IMR-90 (cell line): ENCODE results near the gene SLIT1. TPM values are rescaled to one million over a fixed set of nuclear protein-coding genes. Genes with fewer than 3 reads are reported as not detected.

Source experiments
- ATAC-seq: fragments of 200-7000 bp; cut with Tn5 transposase; 2 replicates; pipeline ENCODE4 v1.9.1; 2020; ENCODE audit warnings: low read depth, mild to moderate bottlenecking, moderate library complexity
- BruUV-seq: library from RNA; stranded (reverse); fragments of 400-500 nt; replicated peaks from 2 replicates; lab custom pipeline; 2021; lab: Mats Ljungman, UMichigan
- CTCF ChIA-PET: fragments of 300-600 bp; formaldehyde crosslinking; extraction: SDS; loops from one replicate; lab custom pipeline; 2021; ENCODE audit warnings: antibody characterized with exemption; lab: Yijun Ruan, JAX
- POLR2A ChIA-PET: fragments of 300-600 bp; sonication (Branson Sonifier 250); formaldehyde crosslinking; loops from one replicate; lab custom pipeline; 2022; ENCODE audit warnings: antibody characterized with exemption; ENCODE audit not compliant: unreplicated experiment; lab: Charles Lee
- DNase-seq: peaks from one replicate; pipeline ENCODE4 v3.0.0; 2013
- H2AFZ ChIP-seq: replicated peaks from 2 replicates; pipeline ENCODE3; 2013; ENCODE audit warnings: low read length, mild to moderate bottlenecking; ENCODE audit not compliant: poor library complexity
- H2AK5ac ChIP-seq: 2 replicates; pipeline ENCODE4 v1.6.1; 2013; ENCODE audit warnings: low read depth, low read length, inconsistent platforms
- H2AK9ac ChIP-seq: replicated peaks from 2 replicates; pipeline ENCODE3; 2013; ENCODE audit warnings: mild to moderate bottlenecking, low read depth, low read length, moderate library complexity; ENCODE audit not compliant: poor library complexity
- H2BK120ac ChIP-seq: 2 replicates; pipeline ENCODE4 v1.6.1; 2013; ENCODE audit warnings: low read depth, low read length, inconsistent platforms
- H2BK15ac ChIP-seq: 3 replicates; pipeline ENCODE4 v1.6.1; 2013; ENCODE audit warnings: low read depth, low read length, inconsistent platforms
- H2BK20ac ChIP-seq: 2 replicates; pipeline ENCODE4 v1.6.1; 2013; ENCODE audit warnings: low read depth, mild to moderate bottlenecking, inconsistent platforms, low read length, moderate library complexity
- H2BK5ac ChIP-seq: 2 replicates; pipeline ENCODE4 v1.6.1; 2013; ENCODE audit warnings: mild to moderate bottlenecking, low read depth, low read length, inconsistent platforms; ENCODE audit not compliant: poor library complexity, severe bottlenecking
- H3K14ac ChIP-seq: replicated peaks from 2 replicates; pipeline ENCODE4 v1.6.1; 2013; ENCODE audit warnings: low read depth, low read length, inconsistent platforms
- H3K18ac ChIP-seq: 2 replicates; pipeline ENCODE4 v1.6.1; 2013; ENCODE audit warnings: low read depth, low read length, control low read depth
- H3K23ac ChIP-seq: 2 replicates; pipeline ENCODE4 v1.6.1; 2013; ENCODE audit warnings: low read depth, low read length, inconsistent platforms
- H3K27ac ChIP-seq: 2 replicates; pipeline ENCODE4 v1.5.1; 2013; ENCODE audit warnings: mild to moderate bottlenecking, control low read depth, low read length; ENCODE audit not compliant: insufficient read depth
- H3K27me3 ChIP-seq: 2 replicates; pipeline ENCODE4 v1.6.1; 2013; ENCODE audit warnings: low read length; ENCODE audit not compliant: control insufficient read depth, insufficient read depth
- H3K36me3 ChIP-seq: 2 replicates; pipeline ENCODE4 v1.6.1; 2013; ENCODE audit warnings: low read length, mixed read lengths; ENCODE audit not compliant: control insufficient read depth, insufficient read depth
- H3K4ac ChIP-seq: 2 replicates; pipeline ENCODE4 v1.6.1; 2013; ENCODE audit warnings: low read depth, low read length, inconsistent platforms
- H3K4me1 ChIP-seq: 2 replicates; pipeline ENCODE4 v1.6.1; 2013; ENCODE audit warnings: low read length, mixed read lengths; ENCODE audit not compliant: control insufficient read depth, insufficient read depth
- H3K4me2 ChIP-seq: 2 replicates; pipeline ENCODE4 v1.6.1; 2013; ENCODE audit warnings: low read depth, mild to moderate bottlenecking, control low read depth, low read length, moderate library complexity
- H3K4me3 ChIP-seq: 2 replicates; pipeline ENCODE4 v1.5.1; 2013; ENCODE audit warnings: low read depth, mild to moderate bottlenecking, control low read depth, low read length, moderate library complexity; ENCODE audit not compliant: insufficient read depth
- H3K56ac ChIP-seq: 2 replicates; pipeline ENCODE4 v1.6.1; 2013; ENCODE audit warnings: low read length, inconsistent platforms; ENCODE audit not compliant: insufficient read depth; ENCODE audit errors: extremely low read depth
- H3K79me1 ChIP-seq, 2 experiments: 2 replicates each; pipeline ENCODE4 v1.6.1; 2013; ENCODE audit warnings: low read length in 2 of 2, inconsistent platforms in 1 of 2, low read depth in 1 of 2
- H3K9ac ChIP-seq: 2 replicates; pipeline ENCODE4 v1.6.1; 2013; ENCODE audit warnings: low read depth, low read length, control low read depth
- H3K9me1 ChIP-seq: 2 replicates; pipeline ENCODE4 v1.6.1; 2013; ENCODE audit warnings: low read length, inconsistent platforms; ENCODE audit not compliant: insufficient read depth
- H3K9me3 ChIP-seq: 2 replicates; pipeline ENCODE4 v1.6.1; 2013; ENCODE audit warnings: low read length; ENCODE audit not compliant: control insufficient read depth, insufficient read depth
- H4K20me1 ChIP-seq: 2 replicates; pipeline ENCODE4 v1.6.1; 2013; ENCODE audit warnings: low read length, inconsistent platforms; ENCODE audit not compliant: insufficient read depth
- H4K5ac ChIP-seq: 2 replicates; pipeline ENCODE4 v1.6.1; 2013; ENCODE audit warnings: mild to moderate bottlenecking, low read depth, low read length, control low read depth
- H4K8ac ChIP-seq, 2 experiments: 2 replicates each; pipeline ENCODE4 v1.6.1; 2013; ENCODE audit warnings: low read depth in 2 of 2, low read length in 2 of 2, control low read depth in 1 of 2, inconsistent platforms in 1 of 2
- H4K91ac ChIP-seq: 2 replicates; pipeline ENCODE4 v1.6.1; 2013; ENCODE audit warnings: low read depth, low read length, inconsistent platforms; ENCODE audit not compliant: insufficient read depth
- BHLHE40 ChIP-seq: fragments of 150-350 bp; IDR thresholded peaks from 2 replicates; pipeline ENCODE4 v1.6.1; 2016; ENCODE audit warnings: mild to moderate bottlenecking, low read depth, low read length
- CEBPB ChIP-seq: IDR thresholded peaks from 2 replicates; pipeline ENCODE4 v1.6.1; 2012; ENCODE audit warnings: low read depth, low read length, improper control_type of control experiment
- CHD1 ChIP-seq: IDR thresholded peaks from 2 replicates; pipeline ENCODE4 v1.6.1; 2012; ENCODE audit warnings: low read depth, low read length, improper control_type of control experiment
- MAFK ChIP-seq: IDR thresholded peaks from 2 replicates; pipeline ENCODE4 v1.6.1; 2012; ENCODE audit warnings: low read depth, low read length, improper control_type of control experiment
- MAZ ChIP-seq: IDR thresholded peaks from 2 replicates; pipeline ENCODE4 v1.6.1; 2012; ENCODE audit warnings: low read depth, mild to moderate bottlenecking, low read length, improper control_type of control experiment, moderate library complexity, borderline replicate concordance
- NFE2L2 ChIP-seq: fragments of 150-350 bp; IDR thresholded peaks from 2 replicates; pipeline ENCODE4 v1.6.1; 2016; ENCODE audit warnings: low read depth, mild to moderate bottlenecking, low read length
- POLR2A ChIP-seq: IDR thresholded peaks from 2 replicates; pipeline ENCODE4 v1.6.1; 2012; ENCODE audit warnings: mild to moderate bottlenecking, low read depth, low read length
- RAD21 ChIP-seq: IDR thresholded peaks from 2 replicates; pipeline ENCODE4 v1.6.1; 2012; ENCODE audit warnings: low read length, improper control_type of control experiment
- RCOR1 ChIP-seq: IDR thresholded peaks from 2 replicates; pipeline ENCODE4 v1.6.1; 2012; ENCODE audit warnings: mild to moderate bottlenecking, low read length, improper control_type of control experiment; ENCODE audit not compliant: insufficient replicate concordance
- WGBS, 2 experiments: methylation state at CpG; one replicate each; pipeline versions ENCODE4 v1.1.5 to v1.1.7; 2013; ENCODE audit warnings: missing lambda C conversion rate in 2 of 2; ENCODE audit not compliant: insufficient read length in 1 of 2; ENCODE audit errors: extremely low coverage in 2 of 2; 5-methylcytosine and 5-hydroxymethylcytosine counted together
- dilution Hi-C: fragments of 300-500 bp; cut with HindIII; formaldehyde crosslinking; loops from one replicate; pipeline ENCODE4 v1.14.3; 2018; ENCODE audit warnings: low sequenced_read_pairs; ENCODE audit not compliant: unreplicated experiment
- in situ Hi-C: fragments of 300-500 bp; cut with MboI; formaldehyde crosslinking; loops from 3 replicates; pipeline ENCODE4 v1.14.3; 2019; ENCODE audit warnings: low sequenced_read_pairs, inconsistent platforms, mixed read lengths
- intact Hi-C: fragments of 100-400 bp; cut with micrococcal nuclease; formaldehyde crosslinking; loops from 2 replicates; pipeline ENCODE4 v1.10.0; 2022
- polyA plus RNA-seq, 3 experiments: library from polyadenylated mRNA; depleted of rRNA; stranded (reverse); fragments of >200 nt; gene quantifications; 2 replicates each; pipeline ENCODE4 v1.2.3, GENCODE V29; 2012; ENCODE audit warnings: low replicate concordance in 1 of 3
- total RNA-seq: library from RNA; depleted of rRNA; stranded (reverse); fragments of >200 nt; gene quantifications from 2 replicates; pipeline ENCODE4 v1.2.3, GENCODE V29; 2012
- TF ChIP-seq, protein P1 (sequence below): fragments of 150-350 bp; IDR thresholded peaks from 2 replicates; pipeline ENCODE4 v1.6.1; 2017; ENCODE audit warnings: mild to moderate bottlenecking, antibody characterized with exemption, low read length, low read depth
- TF ChIP-seq, protein P2 (sequence below): fragments of 150-350 bp; IDR thresholded peaks from 2 replicates; pipeline ENCODE4 v1.6.1; 2016; ENCODE audit warnings: low read depth, mild to moderate bottlenecking, low read length, moderate library complexity, borderline replicate concordance
- TF ChIP-seq, protein P3 (sequence below): conservative IDR thresholded peaks from 2 replicates; pipeline ENCODE4 v1.5.1; 2012; ENCODE audit warnings: mild to moderate bottlenecking, low read depth, low read length, improper control_type of control experiment

The SLIT1 gene
- total and polyA plus RNA-seq, 2 of the 4 experiments (the other 2 are of a cell fraction) = under 0.01 TPM

DNA sequence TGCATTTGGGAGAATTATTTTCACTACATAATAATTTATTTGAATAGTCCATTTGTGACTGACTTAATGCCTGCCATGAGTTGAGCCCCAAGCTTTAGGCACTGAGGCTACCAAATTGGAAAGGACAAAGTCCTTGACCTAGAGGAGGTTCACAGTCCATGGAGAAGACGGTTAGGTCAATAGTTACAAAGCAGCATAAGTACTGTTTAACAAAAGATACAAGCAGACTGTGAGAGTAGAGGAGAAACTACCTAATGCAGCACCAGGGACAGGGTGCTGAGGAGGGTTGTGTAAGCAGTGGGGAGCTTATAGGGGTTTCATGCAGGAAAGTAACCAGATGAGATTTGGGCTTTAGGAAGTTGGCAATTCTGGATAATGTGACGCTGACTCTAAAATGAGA lies 214.4 kb downstream of the SLIT1 start (continued):
- no peak for TF ChIP-seq MAZ

DNA sequence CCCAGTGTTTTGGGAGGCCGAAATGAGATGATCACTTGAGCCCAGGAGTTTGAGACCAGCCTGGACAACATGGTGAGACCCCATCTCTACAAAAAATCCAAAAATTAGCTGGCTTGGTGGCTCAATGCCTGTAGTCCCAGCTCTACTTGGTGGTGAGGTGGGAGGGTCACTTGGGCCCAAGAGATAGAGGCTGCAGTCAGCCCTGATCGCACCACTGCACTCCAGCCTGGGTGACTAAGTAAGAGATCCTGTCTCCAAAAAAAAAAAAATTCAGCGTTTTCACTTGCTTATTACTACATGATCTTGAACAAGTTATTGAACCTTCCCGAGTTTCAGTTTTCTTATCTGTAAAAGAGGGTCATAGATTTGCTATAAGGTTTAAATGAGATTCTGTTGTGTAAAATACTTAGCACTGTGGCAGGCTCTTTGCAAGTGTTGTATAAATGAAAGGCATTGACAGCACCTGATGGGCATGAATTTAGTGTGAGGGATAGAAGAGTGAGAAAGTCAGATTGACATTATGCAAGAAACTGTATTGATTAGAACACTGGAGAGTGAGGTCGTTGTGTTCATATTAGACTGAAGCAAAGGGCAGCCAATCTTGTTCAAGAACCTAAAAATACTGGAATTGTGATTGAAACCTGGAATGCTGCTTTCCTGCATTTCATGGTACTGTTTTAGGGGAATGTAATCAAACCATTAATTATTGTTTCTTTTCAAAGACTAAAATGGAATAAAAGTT lies 216.9 kb downstream of the SLIT1 start:
- peak overlapping the region; percentile 43; the same call in 1 of the 2 replicates for H3K4ac ChIP-seq
- H3K27me3 ChIP-seq = no peaks in the 10 kb centered on the region
- peaks cover 2% of the 10 kb centered on the region; the same call in 1 of the 2 replicates for H3K4me1 ChIP-seq
- intact Hi-C loops = no loop called here
- H3K27ac ChIP-seq = no peak overlapping the region
- no peak overlapping the region for H2AK5ac ChIP-seq
- peaks cover 7% of the 10 kb centered on the region for H3K9me1 ChIP-seq
- H2AK9ac ChIP-seq = no peak overlapping the region
- CTCF ChIA-PET = interaction anchor here (0.6 kb wide), 1 partner anchor 11 kb away, joined by 4 read pairs; no protein-coding TSS in a partner anchor
- no peaks in the 10 kb centered on the region for H3K36me3 ChIP-seq
- dilution Hi-C loops = no loop called here
- H2BK120ac ChIP-seq = no peak overlapping the region; the same call in 1 of the 2 replicates
- WGBS, 2 experiments = 100% methylated on average over 1 of the region's 5 CpGs; no CpG with 5 or more reads in 1 of the 2 experiments
- H3K14ac ChIP-seq = no peak overlapping the region
- no peaks in the 10 kb centered on the region for H3K9me3 ChIP-seq
- no peak overlapping the region for H2BK5ac ChIP-seq
- BruUV-seq = no TSS peak
- ATAC-seq (no peak), DNase-seq (no peak)
- peak overlapping the region; percentile 29; the same call in 1 of the 2 replicates for H4K91ac ChIP-seq
- POLR2A ChIA-PET = no interaction called here
- H4K8ac ChIP-seq = no peak overlapping the region; a peak in 1 of 4 replicates
- no peak overlapping the region for H3K4me3 ChIP-seq
- peak overlapping the region; percentile 62; the same call in 1 of the 2 replicates for H2BK20ac ChIP-seq
- H4K20me1 ChIP-seq = no peaks in the 10 kb centered on the region
- no peak overlapping the region for H2BK15ac ChIP-seq
- in situ Hi-C loops = no loop called here
- no peak overlapping the region for H2AFZ ChIP-seq
- H4K5ac ChIP-seq = no peak overlapping the region; the same call in 1 of the 2 replicates
- H3K79me1 ChIP-seq = peaks cover 4 to 15% of the 10 kb centered on the region in 2 experiments
- H3K23ac ChIP-seq = no peak overlapping the region
- no peak overlapping the region for H3K18ac ChIP-seq
- no peak overlapping the region for H3K9ac ChIP-seq
- no peak overlapping the region for H3K4me2 ChIP-seq
- no peak overlapping the region for H3K56ac ChIP-seq
- TF ChIP-seq NFE2L2 = no peak
- no peak for TF ChIP-seq RCOR1
- TF ChIP-seq, protein P1, sequence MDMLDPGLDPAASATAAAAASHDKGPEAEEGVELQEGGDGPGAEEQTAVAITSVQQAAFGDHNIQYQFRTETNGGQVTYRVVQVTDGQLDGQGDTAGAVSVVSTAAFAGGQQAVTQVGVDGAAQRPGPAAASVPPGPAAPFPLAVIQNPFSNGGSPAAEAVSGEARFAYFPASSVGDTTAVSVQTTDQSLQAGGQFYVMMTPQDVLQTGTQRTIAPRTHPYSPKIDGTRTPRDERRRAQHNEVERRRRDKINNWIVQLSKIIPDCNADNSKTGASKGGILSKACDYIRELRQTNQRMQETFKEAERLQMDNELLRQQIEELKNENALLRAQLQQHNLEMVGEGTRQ = no peak
- TF ChIP-seq, protein P2, sequence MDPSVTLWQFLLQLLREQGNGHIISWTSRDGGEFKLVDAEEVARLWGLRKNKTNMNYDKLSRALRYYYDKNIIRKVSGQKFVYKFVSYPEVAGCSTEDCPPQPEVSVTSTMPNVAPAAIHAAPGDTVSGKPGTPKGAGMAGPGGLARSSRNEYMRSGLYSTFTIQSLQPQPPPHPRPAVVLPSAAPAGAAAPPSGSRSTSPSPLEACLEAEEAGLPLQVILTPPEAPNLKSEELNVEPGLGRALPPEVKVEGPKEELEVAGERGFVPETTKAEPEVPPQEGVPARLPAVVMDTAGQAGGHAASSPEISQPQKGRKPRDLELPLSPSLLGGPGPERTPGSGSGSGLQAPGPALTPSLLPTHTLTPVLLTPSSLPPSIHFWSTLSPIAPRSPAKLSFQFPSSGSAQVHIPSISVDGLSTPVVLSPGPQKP = no peak
- TF ChIP-seq RAD21 = no peak
- TF ChIP-seq CEBPB = no peak
- no peak for TF ChIP-seq POLR2A
- no peak for TF ChIP-seq MAZ
- TF ChIP-seq, protein P3, sequence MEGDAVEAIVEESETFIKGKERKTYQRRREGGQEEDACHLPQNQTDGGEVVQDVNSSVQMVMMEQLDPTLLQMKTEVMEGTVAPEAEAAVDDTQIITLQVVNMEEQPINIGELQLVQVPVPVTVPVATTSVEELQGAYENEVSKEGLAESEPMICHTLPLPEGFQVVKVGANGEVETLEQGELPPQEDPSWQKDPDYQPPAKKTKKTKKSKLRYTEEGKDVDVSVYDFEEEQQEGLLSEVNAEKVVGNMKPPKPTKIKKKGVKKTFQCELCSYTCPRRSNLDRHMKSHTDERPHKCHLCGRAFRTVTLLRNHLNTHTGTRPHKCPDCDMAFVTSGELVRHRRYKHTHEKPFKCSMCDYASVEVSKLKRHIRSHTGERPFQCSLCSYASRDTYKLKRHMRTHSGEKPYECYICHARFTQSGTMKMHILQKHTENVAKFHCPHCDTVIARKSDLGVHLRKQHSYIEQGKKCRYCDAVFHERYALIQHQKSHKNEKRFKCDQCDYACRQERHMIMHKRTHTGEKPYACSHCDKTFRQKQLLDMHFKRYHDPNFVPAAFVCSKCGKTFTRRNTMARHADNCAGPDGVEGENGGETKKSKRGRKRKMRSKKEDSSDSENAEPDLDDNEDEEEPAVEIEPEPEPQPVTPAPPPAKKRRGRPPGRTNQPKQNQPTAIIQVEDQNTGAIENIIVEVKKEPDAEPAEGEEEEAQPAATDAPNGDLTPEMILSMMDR = no peak
- no peak for TF ChIP-seq CHD1
- TF ChIP-seq MAFK = no peak
- no peak for TF ChIP-seq BHLHE40
